H1 (cell line): Measurements from ENCODE around the gene RTP2. TPM values are rescaled to one million over a fixed set of nuclear protein-coding genes. Genes with fewer than 3 reads are reported as not detected.

Experiments
- CTCF ChIA-PET: fragments of 300-600 bp; sonication (Branson Sonifier 250); formaldehyde crosslinking; loops from one replicate; lab custom pipeline; 2021; ENCODE audit not compliant: partially characterized antibody; lab: Charles Lee
- POLR2A ChIA-PET: fragments of 300-600 bp; sonication (Branson Sonifier 250); formaldehyde crosslinking; loops from one replicate; lab custom pipeline; 2021; ENCODE audit warnings: inconsistent platforms; ENCODE audit not compliant: partially characterized antibody; lab: Charles Lee
- DNase-seq, 2 experiments: peaks; one replicate each; pipeline versions ENCODE4 v3.0.0 to v3.0.0-alpha.2; 2010 to 2022; ENCODE audit warnings: low spot score in 2 of 2, low read depth in 1 of 2, mixed read lengths in 1 of 2
- FAIRE-seq: peaks from 2 replicates; lab custom pipeline; 2011; peaks lifted over from hg19 to GRCh38; lab: Jason Lieb, UNC
- H2AFZ ChIP-seq: 2 replicates; pipeline ENCODE4 v1.8.1; 2012; ENCODE audit warnings: low read length, inconsistent platforms
- H2AK5ac ChIP-seq: 2 replicates; pipeline ENCODE4 v1.6.1; 2013; ENCODE audit warnings: low read depth, low read length
- H2BK120ac ChIP-seq: replicated peaks from 2 replicates; pipeline ENCODE3; 2013; ENCODE audit warnings: low read depth, low read length, inconsistent platforms
- H2BK12ac ChIP-seq: 2 replicates; pipeline ENCODE4 v1.6.1; 2013; ENCODE audit warnings: low read depth, low read length
- H2BK15ac ChIP-seq: 2 replicates; pipeline ENCODE4 v1.6.1; 2013; ENCODE audit warnings: low read length
- H2BK20ac ChIP-seq: 2 replicates; pipeline ENCODE4 v1.6.1; 2013; ENCODE audit warnings: low read length
- H2BK5ac ChIP-seq: 2 replicates; pipeline ENCODE4 v1.6.1; 2013; ENCODE audit warnings: low read depth, low read length
- H3K14ac ChIP-seq: 2 replicates; pipeline ENCODE4 v1.6.1; 2013; ENCODE audit warnings: inconsistent platforms; ENCODE audit not compliant: insufficient read length
- H3K18ac ChIP-seq: 2 replicates; pipeline ENCODE4 v1.6.1; 2013; ENCODE audit warnings: low read length; ENCODE audit errors: extremely low read depth
- H3K23ac ChIP-seq: 2 replicates; pipeline ENCODE4 v1.6.1; 2013; ENCODE audit warnings: inconsistent platforms; ENCODE audit not compliant: insufficient read length
- H3K23me2 ChIP-seq: 2 replicates; pipeline ENCODE4 v1.6.1; 2013; ENCODE audit warnings: low read depth, low read length
- H3K27ac ChIP-seq: 2 replicates; pipeline ENCODE4 v1.6.1; 2011; ENCODE audit warnings: low read depth, low read length, inconsistent platforms
- H3K27me3 ChIP-seq, 4 experiments: replicated peaks in 1 of 4; 1 replicate in 1 of 4; 2 replicates in 3 of 4; pipeline versions ENCODE4 v1.6.1 to v1.8.1; 2011 to 2013; ENCODE audit warnings: low read length in 3 of 4, mild to moderate bottlenecking in 3 of 4, inconsistent platforms in 2 of 4, mixed read lengths in 2 of 4, moderate library complexity in 1 of 4; ENCODE audit not compliant: control insufficient read depth in 3 of 4, insufficient read depth in 3 of 4; ENCODE audit errors: extremely low read depth in 1 of 4
- H3K36me3 ChIP-seq, 4 experiments: 2 replicates each; pipeline versions ENCODE4 v1.6.1 to v1.8.1; 2011 to 2013; ENCODE audit warnings: mild to moderate bottlenecking in 4 of 4, low read length in 3 of 4, moderate library complexity in 2 of 4, control low read depth in 1 of 4, inconsistent platforms in 1 of 4; ENCODE audit not compliant: insufficient read depth in 4 of 4, control insufficient read depth in 2 of 4
- H3K4ac ChIP-seq: replicated peaks from 2 replicates; pipeline ENCODE3; 2013; ENCODE audit warnings: low read length, low read depth, mixed read lengths, inconsistent platforms; ENCODE audit not compliant: insufficient read length
- H3K4me1 ChIP-seq, 4 experiments: replicated peaks in 1 of 4; 1 replicate in 1 of 4; 2 replicates in 3 of 4; pipeline versions ENCODE4 v1.6.1 to v1.8.1; 2011 to 2013; ENCODE audit warnings: low read length in 3 of 4, inconsistent platforms in 2 of 4, mixed read lengths in 1 of 4; ENCODE audit not compliant: insufficient read depth in 4 of 4, control insufficient read depth in 3 of 4
- H3K4me2 ChIP-seq, 2 experiments: 2 replicates each; pipeline versions ENCODE4 v1.6.1 to v1.8.1; 2011 to 2013; ENCODE audit warnings: low read depth in 2 of 2, low read length in 2 of 2, control low read depth in 1 of 2, inconsistent platforms in 1 of 2, mild to moderate bottlenecking in 1 of 2; ENCODE audit not compliant: insufficient read depth in 1 of 2
- H3K4me3 ChIP-seq, 4 experiments: fragments of 200-600, 300-600 bp in 1 of 4; sonication (generic), shearing (Covaris generic), sonication (Bioruptor Twin) in 1 of 4; 2 replicates each; pipeline versions ENCODE4 v1.5.1 to v1.8.1; 2011 to 2016; ENCODE audit warnings: low read length in 4 of 4, low read depth in 3 of 4, control low read depth in 2 of 4, inconsistent platforms in 2 of 4, mild to moderate bottlenecking in 2 of 4, mixed read lengths in 1 of 4, moderate library complexity in 1 of 4; ENCODE audit not compliant: insufficient read depth in 2 of 4; ENCODE audit errors: extremely low read depth in 1 of 4
- H3K56ac ChIP-seq: replicated peaks from 2 replicates; pipeline ENCODE3; 2013; ENCODE audit warnings: low read depth, mild to moderate bottlenecking, mixed read lengths, low read length, inconsistent platforms; ENCODE audit not compliant: insufficient read length
- H3K79me1 ChIP-seq: 2 replicates; pipeline ENCODE4 v1.6.1; 2013; ENCODE audit warnings: low read depth, low read length, control low read depth
- H3K79me2 ChIP-seq, 2 experiments: 2 replicates each; pipeline versions ENCODE4 v1.6.1 to v1.8.1; 2012 to 2013; ENCODE audit warnings: low read length in 2 of 2, mild to moderate bottlenecking in 2 of 2, inconsistent platforms in 1 of 2; ENCODE audit not compliant: insufficient read depth in 2 of 2, control insufficient read depth in 1 of 2
- H3K9ac ChIP-seq, 4 experiments: replicated peaks in 1 of 4; 1 replicate in 1 of 4; 2 replicates in 3 of 4; pipeline versions ENCODE4 v1.6.1 to v1.8.1; 2011 to 2013; ENCODE audit warnings: low read depth in 3 of 4, low read length in 3 of 4, control low read depth in 2 of 4, mild to moderate bottlenecking in 2 of 4, moderate library complexity in 2 of 4, inconsistent platforms in 1 of 4; ENCODE audit errors: extremely low read depth in 1 of 4
- H3K9me3 ChIP-seq, 2 experiments: 2 replicates each; pipeline versions ENCODE4 v1.6.1 to v1.8.1; 2012 to 2013; ENCODE audit warnings: mild to moderate bottlenecking in 2 of 2, moderate library complexity in 2 of 2, control low read depth in 1 of 2, inconsistent platforms in 1 of 2, low read depth in 1 of 2, low read length in 1 of 2, mixed read lengths in 1 of 2; ENCODE audit not compliant: insufficient read depth in 2 of 2
- H4K20me1 ChIP-seq, 2 experiments: replicated peaks in 1 of 2; 2 replicates each; pipeline versions ENCODE3 to v1.8.1; 2011 to 2013; ENCODE audit warnings: inconsistent platforms in 2 of 2, low read length in 2 of 2, mild to moderate bottlenecking in 1 of 2; ENCODE audit not compliant: insufficient read depth in 2 of 2, control insufficient read depth in 1 of 2
- H4K5ac ChIP-seq: 2 replicates; pipeline ENCODE4 v1.6.1; 2013; ENCODE audit warnings: low read length, low read depth, mixed read lengths, inconsistent platforms; ENCODE audit not compliant: insufficient read length
- H4K8ac ChIP-seq: 2 replicates; pipeline ENCODE4 v1.8.0; 2013; ENCODE audit warnings: mild to moderate bottlenecking, moderate library complexity, low read length, inconsistent platforms; ENCODE audit not compliant: insufficient read depth; ENCODE audit errors: extremely low read depth
- H4K91ac ChIP-seq: replicated peaks from 2 replicates; pipeline ENCODE3; 2013; ENCODE audit warnings: low read length, mixed read lengths, inconsistent platforms; ENCODE audit not compliant: insufficient read length
- CTCF ChIP-seq, 3 experiments: IDR thresholded peaks; 1 replicate in 2 of 3; 2 replicates in 1 of 3; pipeline versions ENCODE4 v1.5.1 to v1.6.1; 2011; ENCODE audit warnings: low read length in 3 of 3, mild to moderate bottlenecking in 3 of 3, inconsistent platforms in 2 of 3, low read depth in 1 of 3, moderate library complexity in 1 of 3; ENCODE audit not compliant: insufficient read depth in 1 of 3; ENCODE audit errors: control extremely low read depth in 1 of 3
- MAX ChIP-seq: IDR thresholded peaks from 2 replicates; pipeline ENCODE4 v1.6.1; 2012; ENCODE audit warnings: inconsistent platforms
- RAD21 ChIP-seq, 2 experiments: IDR thresholded peaks in 1 of 2; conservative IDR thresholded peaks in 1 of 2; 2 replicates each; pipeline ENCODE4 v1.6.1; 2011; ENCODE audit warnings: low read depth in 2 of 2, low read length in 2 of 2, improper control_type of control experiment in 1 of 2, inconsistent platforms in 1 of 2, mild to moderate bottlenecking in 1 of 2, moderate library complexity in 1 of 2
- WGBS, 2 experiments: shearing (Covaris generic) in 1 of 2; methylation state at CpG; one replicate each; pipeline versions ENCODE4 v1.1.6 to v1.1.7; 2013 to 2015; ENCODE audit warnings: low lambda C conversion rate in 2 of 2, mixed read lengths in 2 of 2, inconsistent platforms in 1 of 2, low coverage in 1 of 2, missing lambda C conversion rate in 1 of 2; ENCODE audit not compliant: insufficient replicate concordance in 2 of 2, insufficient coverage in 1 of 2, insufficient read length in 1 of 2; ENCODE audit errors: extremely low coverage in 1 of 2, missing lambda C conversion rate in 1 of 2; 5-methylcytosine and 5-hydroxymethylcytosine counted together
- polyA plus RNA-seq, 7 experiments: library from polyadenylated mRNA; depleted of rRNA in 3 of 7; stranded (reverse) in 5 of 7; unstranded in 2 of 7; fragments of >200 nt in 5 of 7; fragments of 200-250 nt in 2 of 7; gene quantifications; 1 replicate in 5 of 7; 2 replicates in 1 of 7; 4 replicates in 1 of 7; pipeline versions ENCODE4 v1.2.1 to v1.2.3, GENCODE V29; 2011 to 2013; ENCODE audit warnings: missing spikeins in 2 of 7, mixed read lengths in 2 of 7
- total RNA-seq: library from RNA; stranded (reverse); fragmentation: NEBNext Ultra II Directional; extraction: Animal tissue kit (Norgen Biotek cat#: 25700); gene quantifications from 2 replicates; pipeline ENCODE4 v1.2.1, GENCODE V29; 2021

The RTP2 gene
- total and polyA plus RNA-seq, 2 of the 8 experiments (the other 6 are each of a cell fraction or from before 2014, with no cell fraction given): not detected

DNA sequence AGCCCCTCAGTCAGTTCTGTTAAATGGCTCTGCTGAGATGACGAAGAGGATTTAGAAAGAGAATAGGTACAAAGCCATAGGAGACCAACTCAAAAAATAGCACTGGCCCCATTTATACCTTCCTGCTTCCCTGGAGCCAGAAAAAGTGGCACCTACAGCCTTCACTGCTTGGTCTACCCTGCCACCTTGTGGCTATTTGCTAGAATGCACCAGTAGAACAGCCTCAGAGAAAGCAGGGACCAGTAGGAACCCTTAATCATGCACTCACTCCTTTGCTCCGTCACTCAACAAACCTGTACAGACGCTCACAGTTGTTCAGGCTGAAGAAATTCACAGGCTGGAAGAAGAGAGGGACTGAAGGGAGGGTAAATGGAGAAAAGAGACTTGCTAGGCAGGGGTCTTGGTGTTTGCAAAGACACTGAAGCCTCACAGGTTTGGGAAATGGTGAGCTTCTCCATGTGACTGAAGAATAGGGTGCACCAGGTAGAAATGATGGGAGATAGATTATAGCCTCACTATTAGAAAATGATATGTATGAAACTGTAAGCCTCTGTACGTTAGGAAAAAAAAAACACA is 12.1 kb upstream of the RTP2 start:
- H2BK15ac ChIP-seq: no peak overlapping the region
- H3K9me3 ChIP-seq: no peaks in the 10 kb centered on the region; a peak in 1 of 4 replicates
- H3K4me3 ChIP-seq: no peak overlapping the region
- FAIRE-seq: peak; percentile 84
- TF ChIP-seq RAD21 (IDR thresholded peaks at IDR 0.05 in 1 of 2, conservative IDR thresholded peaks at IDR 0.05 in 1 of 2; ENCODE audit: low read depth in 2 of 2, low read length in 2 of 2): peak; percentile 99
- no peak for TF ChIP-seq MAX
- peak; percentile 64 to 92 (median 92) for TF ChIP-seq CTCF (IDR thresholded peaks at IDR 0.05; ENCODE audit: control extremely low read depth in 1 of 3, insufficient read depth in 1 of 3, low read depth in 1 of 3, low read length in 3 of 3)
- CTCF ChIA-PET: interaction anchor here (0.6 to 23.0 kb wide), 28 partner anchors 11 to 1144 kb away, joined by 3 to 280 read pairs (median 3); partner anchors contain the start of genes DNAJB11 and RTP2
- peak overlapping the region; percentile 47; the same call in 1 of the 2 replicates for H2AFZ ChIP-seq
- H3K36me3 ChIP-seq: no peaks in the 10 kb centered on the region
- H2BK20ac ChIP-seq: no peak overlapping the region
- no peak overlapping the region for H3K18ac ChIP-seq
- no peak overlapping the region for H4K91ac ChIP-seq
- H3K56ac ChIP-seq: no peak overlapping the region
- no peak overlapping the region for H3K14ac ChIP-seq
- no peaks in the 10 kb centered on the region for H3K27me3 ChIP-seq
- no peak overlapping the region for H3K4me2 ChIP-seq
- H3K9ac ChIP-seq: no peak overlapping the region
- POLR2A ChIA-PET: no interaction called here
- no peak overlapping the region for H2BK120ac ChIP-seq
- H4K8ac ChIP-seq: no peak overlapping the region
- no peak overlapping the region for H4K5ac ChIP-seq
- H3K23ac ChIP-seq: no peak overlapping the region
- no peaks in the 10 kb centered on the region for H3K79me2 ChIP-seq
- H3K27ac ChIP-seq: no peak overlapping the region
- no peaks in the 10 kb centered on the region for H4K20me1 ChIP-seq
- H3K4ac ChIP-seq: no peak overlapping the region
- H3K23me2 ChIP-seq: 0 out of 2 replicates have a peak, but pooled peaks cover 2% of the 10 kb centered on the region
- no peaks in the 10 kb centered on the region for H3K79me1 ChIP-seq
- no peak overlapping the region for H2BK12ac ChIP-seq
- no peak overlapping the region for H2AK5ac ChIP-seq
- 28% methylated on average over 4 of the region's 4 CpGs; no CpG with 5 or more reads in 1 of the 2 experiments for WGBS, 2 experiments
- DNase-seq: peak in 1 of 2 experiments; percentile 86
- no peak overlapping the region for H2BK5ac ChIP-seq
- peaks cover 0 to 4% (median 4%) of the 10 kb centered on the region in 4 experiments; a peak in 4 of 7 replicates for H3K4me1 ChIP-seq
